ENCODE measurements around the gene SPATA31E1. TPM values are rescaled to one million over a fixed set of nuclear protein-coding genes. Genes with fewer than 3 reads are reported as not detected.
"Not testable (repeated sequence)": the region's sequence is repeated elsewhere in the genome, so short reads cannot be mapped to it uniquely, and the experiment has no call there.

SPATA31E1 gene
- total RNA-seq, 1 donor from 2014 or later = not detected

- Mint-ChIP-seq H3K9me3 (ENCODE audit: low read depth) (peaks cover 5% of the 10 kb centered on the region), H3K27ac (ENCODE audit: unreplicated experiment) (no peak overlapping the region), H3K4me3 (ENCODE audit: unreplicated experiment) (no peak overlapping the region), H3K27me3 (ENCODE audit: low read depth) (peaks cover 18% of the 10 kb centered on the region), H3K36me3 (ENCODE audit: low read depth) (peaks cover 3% of the 10 kb centered on the region), H3K4me1 (ENCODE audit: low read depth) (no peaks in the 10 kb centered on the region)
- TF ChIP-seq CTCF (IDR thresholded peaks at IDR 0.05) = no peak
- no peak for DNase-seq (ENCODE audit: low spot score)
Measured at GRCh38 chr9:87910821-87911220, 28.1 kb downstream of the SPATA31E1 start.

DNA sequence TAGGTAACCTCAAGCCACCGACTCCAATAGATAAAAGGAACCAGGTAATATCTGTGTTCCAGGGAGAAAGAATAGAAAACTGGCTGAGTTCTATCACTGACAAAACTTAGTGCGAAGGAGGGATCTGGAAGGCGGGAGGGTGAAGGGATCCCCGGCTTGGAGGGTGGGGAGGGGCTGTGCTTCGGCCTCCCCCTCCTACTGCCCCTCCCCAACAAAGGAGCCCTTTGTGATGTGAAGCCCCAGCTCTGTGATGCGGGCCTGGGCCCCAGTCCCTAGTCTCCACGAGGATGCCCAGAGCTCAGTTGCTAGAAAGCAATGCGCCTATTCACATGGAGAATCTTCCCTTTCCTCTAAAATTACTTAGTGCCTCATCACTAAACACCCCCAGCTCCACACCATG is 35.0 kb downstream of the SPATA31E1 start, which contains the start of gene SPATA31C1:
SPATA31C1 (plus strand) TSS at position 301 of the 400 bp plus-strand sequence.
- not testable (repeated sequence) for H3K4me3 Mint-ChIP-seq (ENCODE audit: unreplicated experiment); H3K36me3 Mint-ChIP-seq (ENCODE audit: low read depth)

DNA sequence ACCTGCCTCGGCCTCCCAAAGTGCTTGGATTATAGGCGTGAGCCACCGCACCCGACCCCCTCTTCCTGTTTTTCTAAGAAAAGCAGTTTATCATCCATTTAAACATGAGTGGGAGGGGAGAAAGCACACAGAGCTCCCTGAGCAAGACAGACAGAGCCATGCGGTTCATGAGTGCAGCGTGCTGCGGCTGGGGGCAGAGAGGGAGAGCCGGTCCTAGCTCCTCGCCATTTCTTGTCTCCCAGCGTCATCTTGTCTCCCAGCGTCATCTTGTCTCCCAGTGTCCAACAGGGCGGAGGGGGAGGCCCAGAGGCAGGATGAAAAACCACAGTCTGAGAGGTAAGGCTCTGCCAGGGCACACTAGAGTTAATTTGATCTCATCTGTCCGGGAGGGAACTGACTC is 36.3 kb downstream of the SPATA31E1 start:
- DNase-seq (ENCODE audit: low spot score); H3K9me3 Mint-ChIP-seq (ENCODE audit: low read depth); H3K36me3 Mint-ChIP-seq (ENCODE audit: low read depth); H3K27ac Mint-ChIP-seq (ENCODE audit: unreplicated experiment); H3K27me3 Mint-ChIP-seq (ENCODE audit: low read depth); H3K4me3 Mint-ChIP-seq (ENCODE audit: unreplicated experiment); H3K4me1 Mint-ChIP-seq (ENCODE audit: low read depth): not testable (repeated sequence)

More for the DNA sequence above, 35.0 kb downstream of the SPATA31E1 start, which contains the start of gene SPATA31C1:
- not testable (repeated sequence) for H3K4me1 Mint-ChIP-seq (ENCODE audit: low read depth); DNase-seq (ENCODE audit: low spot score); H3K27me3 Mint-ChIP-seq (ENCODE audit: low read depth); H3K9me3 Mint-ChIP-seq (ENCODE audit: low read depth); H3K27ac Mint-ChIP-seq (ENCODE audit: unreplicated experiment)

- H3K4me1 Mint-ChIP-seq (ENCODE audit: low read depth); H3K27me3 Mint-ChIP-seq (ENCODE audit: low read depth); DNase-seq (ENCODE audit: low spot score); H3K4me3 Mint-ChIP-seq (ENCODE audit: unreplicated experiment); H3K36me3 Mint-ChIP-seq (ENCODE audit: low read depth); H3K9me3 Mint-ChIP-seq (ENCODE audit: low read depth); H3K27ac Mint-ChIP-seq (ENCODE audit: unreplicated experiment): not testable (repeated sequence)
Measured at GRCh38 chr9:87921561-87921960, 38.9 kb downstream of the SPATA31E1 start.

DNA sequence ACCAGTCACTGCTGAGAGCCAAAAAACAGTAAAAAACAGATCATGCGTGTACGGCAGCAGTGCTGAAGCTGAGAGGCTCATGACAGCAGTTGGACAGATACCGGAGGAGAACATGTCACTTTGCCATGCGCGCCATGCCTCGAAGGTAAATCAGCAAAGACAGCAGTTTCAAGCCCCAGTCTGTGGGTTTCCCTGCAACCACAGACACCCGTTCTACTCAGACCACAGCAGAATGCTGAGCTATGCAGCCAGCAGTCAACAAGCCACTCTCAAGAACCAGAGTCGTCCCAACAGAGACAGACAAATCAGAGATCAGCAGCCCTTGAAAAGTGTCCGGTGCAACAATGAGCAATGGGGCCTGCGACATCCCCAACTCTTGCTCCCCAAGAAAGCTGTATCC is 40.3 kb downstream of the SPATA31E1 start:
- H3K4me1 Mint-ChIP-seq (ENCODE audit: low read depth); H3K9me3 Mint-ChIP-seq (ENCODE audit: low read depth); H3K36me3 Mint-ChIP-seq (ENCODE audit: low read depth); DNase-seq (ENCODE audit: low spot score); H3K4me3 Mint-ChIP-seq (ENCODE audit: unreplicated experiment); H3K27ac Mint-ChIP-seq (ENCODE audit: unreplicated experiment); H3K27me3 Mint-ChIP-seq (ENCODE audit: low read depth): not testable (repeated sequence)

GRCh38 chr9:87924851-87925250 is 42.2 kb downstream of the SPATA31E1 start:
- not testable (repeated sequence) for DNase-seq (ENCODE audit: low spot score); H3K27ac Mint-ChIP-seq (ENCODE audit: unreplicated experiment); H3K27me3 Mint-ChIP-seq (ENCODE audit: low read depth); H3K9me3 Mint-ChIP-seq (ENCODE audit: low read depth); H3K36me3 Mint-ChIP-seq (ENCODE audit: low read depth); H3K4me1 Mint-ChIP-seq (ENCODE audit: low read depth); H3K4me3 Mint-ChIP-seq (ENCODE audit: unreplicated experiment)

GRCh38 chr9:87929152-87929551 is 46.5 kb downstream of the SPATA31E1 start:
- not testable (repeated sequence) for H3K4me1 Mint-ChIP-seq (ENCODE audit: low read depth); H3K9me3 Mint-ChIP-seq (ENCODE audit: low read depth)

DNA sequence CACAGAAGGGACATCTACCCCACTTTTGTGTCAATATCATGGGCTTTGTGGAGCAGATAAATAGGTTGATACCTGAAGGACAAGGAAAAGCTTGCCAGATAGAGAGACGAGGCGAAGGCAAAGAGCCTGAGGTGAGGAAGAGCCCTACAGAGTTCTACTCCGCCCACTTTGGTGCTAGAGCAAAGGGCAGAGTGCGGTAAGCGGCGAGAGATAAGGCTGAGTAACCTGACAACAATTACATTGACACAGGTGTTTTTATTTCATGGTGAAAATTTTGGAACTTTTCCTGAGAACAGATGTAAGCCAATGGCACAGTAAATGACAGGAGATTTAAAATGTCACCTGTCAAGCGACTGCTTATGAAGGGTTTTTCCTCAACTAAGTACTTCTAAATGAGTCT is 51.8 kb downstream of the SPATA31E1 start:
- not testable (repeated sequence) for H3K4me3 Mint-ChIP-seq (ENCODE audit: unreplicated experiment); DNase-seq (ENCODE audit: low spot score); H3K36me3 Mint-ChIP-seq (ENCODE audit: low read depth); H3K27me3 Mint-ChIP-seq (ENCODE audit: low read depth); H3K9me3 Mint-ChIP-seq (ENCODE audit: low read depth); H3K4me1 Mint-ChIP-seq (ENCODE audit: low read depth); H3K27ac Mint-ChIP-seq (ENCODE audit: unreplicated experiment)

More at GRCh38 chr9:87929152-87929551, 46.5 kb downstream of the SPATA31E1 start:
- H3K27me3 Mint-ChIP-seq (ENCODE audit: low read depth); H3K27ac Mint-ChIP-seq (ENCODE audit: unreplicated experiment); H3K4me3 Mint-ChIP-seq (ENCODE audit: unreplicated experiment); DNase-seq (ENCODE audit: low spot score); H3K36me3 Mint-ChIP-seq (ENCODE audit: low read depth): not testable (repeated sequence)

DNA sequence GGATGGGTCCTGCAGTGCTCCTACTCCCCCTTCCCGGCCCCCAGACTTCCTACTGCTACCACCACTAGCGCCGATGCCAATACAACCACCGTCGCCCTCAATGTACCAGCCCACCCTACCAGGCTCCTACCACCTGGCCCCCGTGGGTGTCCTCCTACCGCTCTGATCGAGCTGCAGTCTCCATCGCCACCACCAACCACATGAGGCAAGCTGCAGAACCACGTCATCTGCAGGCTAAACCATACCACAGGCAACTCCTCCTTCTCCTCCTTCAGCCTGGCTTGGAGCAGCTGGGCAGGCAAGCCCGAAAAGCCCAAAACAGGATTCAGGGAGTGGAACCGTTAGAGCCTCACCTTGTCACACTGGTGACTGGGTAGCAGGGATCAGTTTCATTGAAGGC is 54.7 kb downstream of the SPATA31E1 start:
- H3K27me3 Mint-ChIP-seq (ENCODE audit: low read depth); H3K4me1 Mint-ChIP-seq (ENCODE audit: low read depth); H3K4me3 Mint-ChIP-seq (ENCODE audit: unreplicated experiment); H3K36me3 Mint-ChIP-seq (ENCODE audit: low read depth); H3K9me3 Mint-ChIP-seq (ENCODE audit: low read depth); H3K27ac Mint-ChIP-seq (ENCODE audit: unreplicated experiment); DNase-seq (ENCODE audit: low spot score): not testable (repeated sequence)

- not testable (repeated sequence) for H3K9me3 Mint-ChIP-seq (ENCODE audit: low read depth); H3K27me3 Mint-ChIP-seq (ENCODE audit: low read depth)
Measured at GRCh38 chr9:87937918-87938317, 55.2 kb downstream of the SPATA31E1 start.

GRCh38 chr9:87938336-87938735 is 55.7 kb downstream of the SPATA31E1 start:
- not testable (repeated sequence) for H3K9me3 Mint-ChIP-seq (ENCODE audit: low read depth); H3K4me3 Mint-ChIP-seq (ENCODE audit: unreplicated experiment); H3K27me3 Mint-ChIP-seq (ENCODE audit: low read depth); H3K36me3 Mint-ChIP-seq (ENCODE audit: low read depth); DNase-seq (ENCODE audit: low spot score); H3K4me1 Mint-ChIP-seq (ENCODE audit: low read depth); H3K27ac Mint-ChIP-seq (ENCODE audit: unreplicated experiment)

More at GRCh38 chr9:87937918-87938317, 55.2 kb downstream of the SPATA31E1 start:
- not testable (repeated sequence) for H3K4me3 Mint-ChIP-seq (ENCODE audit: unreplicated experiment); H3K27ac Mint-ChIP-seq (ENCODE audit: unreplicated experiment); H3K36me3 Mint-ChIP-seq (ENCODE audit: low read depth); H3K4me1 Mint-ChIP-seq (ENCODE audit: low read depth); DNase-seq (ENCODE audit: low spot score)
